Activated naive CD8-positive, alpha-beta T cell treated with anti-CD3 and anti-CD28 coated beads, Interleukin-2, amount 10 ng/mL, durations not matched to agents 7 days and 5 days (primary cell): ENCODE results near the gene ELOVL3. TPM values are rescaled to one million over a fixed set of nuclear protein-coding genes. Genes with fewer than 3 reads are reported as not detected.

Experiments used
- ATAC-seq: fragments of 150-1000 bp; cut with Tn5 transposase; one replicate; pipeline ENCODE4 v1.10.0; 2021; ENCODE audit warnings: low read depth, moderate library complexity
- POLR2A ChIA-PET: fragments of 350-600 bp; sonication (Branson Sonifier 250); formaldehyde crosslinking; loops from one replicate; lab custom pipeline; 2021; ENCODE audit warnings: antibody characterized with exemption; lab: Charles Lee
- DNase-seq: peaks from one replicate; pipeline ENCODE4 v3.0.0; 2021
- H3K27ac Mint-ChIP-seq: one replicate; pipeline ENCODE4 v1.8.0; 2022; ENCODE audit warnings: mild to moderate bottlenecking, mixed read lengths
- H3K27me3 Mint-ChIP-seq: one replicate; pipeline ENCODE4 v1.8.0; 2022; ENCODE audit warnings: mild to moderate bottlenecking, moderate library complexity, mixed read lengths
- H3K36me3 Mint-ChIP-seq: one replicate; pipeline ENCODE4 v1.8.0; 2021; ENCODE audit warnings: mild to moderate bottlenecking, mixed read lengths
- H3K4me1 Mint-ChIP-seq: one replicate; pipeline ENCODE4 v1.8.0; 2021; ENCODE audit warnings: mixed read lengths
- H3K4me3 Mint-ChIP-seq: one replicate; pipeline ENCODE4 v1.8.0; 2022; ENCODE audit warnings: mild to moderate bottlenecking, moderate library complexity, mixed read lengths
- H3K9me3 Mint-ChIP-seq: one replicate; pipeline ENCODE4 v1.8.0; 2021; ENCODE audit warnings: mixed read lengths
- total RNA-seq, 2 experiments: library from RNA; stranded (reverse); gene quantifications; one replicate each; pipeline ENCODE4 v1.2.3, GENCODE V29; 2021

Gene ELOVL3
- total RNA-seq, 2 experiments from 2014 or later = 0.22 TPM; not detected in 1

DNA sequence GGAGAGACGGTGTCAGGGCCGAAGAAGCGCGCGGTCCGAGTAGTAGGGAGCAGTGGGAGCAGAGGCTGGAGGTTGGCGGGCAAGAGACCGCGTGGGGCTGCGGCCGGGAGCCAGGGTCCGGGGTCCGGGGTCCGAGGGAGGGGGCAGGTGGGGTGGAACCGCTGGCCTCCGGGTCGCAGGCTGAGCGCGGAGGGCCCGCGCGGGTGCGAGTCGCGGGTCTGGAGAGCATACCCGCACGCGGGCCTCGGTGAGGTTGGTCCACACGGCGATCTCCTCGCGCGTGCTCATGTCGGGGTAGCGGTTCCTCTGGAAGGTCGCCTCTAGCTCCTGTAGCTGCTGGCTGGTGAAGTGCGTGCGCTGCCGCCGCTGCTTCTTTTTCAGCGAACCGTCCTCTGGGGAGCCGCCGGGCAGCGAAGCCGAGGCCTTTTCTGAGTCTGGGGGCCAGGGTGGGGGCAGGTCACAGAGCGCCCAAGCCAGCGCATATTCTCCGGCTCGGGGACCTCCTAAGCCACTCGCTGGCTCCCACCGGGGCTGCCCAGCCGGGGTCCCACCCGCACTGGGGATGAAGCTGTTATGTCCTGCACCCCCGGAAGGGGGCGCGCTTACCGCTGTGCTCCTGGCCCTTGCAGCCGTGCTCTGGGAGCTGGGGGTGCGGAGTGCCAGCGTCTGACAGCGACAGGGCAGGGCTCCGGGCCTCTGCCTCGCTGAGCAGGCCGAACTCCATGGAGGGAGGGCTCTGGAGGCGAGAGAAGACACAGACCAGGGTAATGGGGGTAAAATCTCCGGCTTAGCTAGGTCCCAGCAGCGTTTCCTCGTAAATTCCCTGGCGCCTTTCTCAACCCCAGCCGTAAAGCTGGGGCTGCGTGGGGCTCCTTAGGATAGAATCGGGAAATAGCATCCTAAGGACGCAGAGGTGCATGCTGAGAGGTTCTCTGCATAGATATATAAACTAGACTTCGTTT lies 5.5 kb downstream of the ELOVL3 start:
- DNase-seq = peak; percentile 86

DNA sequence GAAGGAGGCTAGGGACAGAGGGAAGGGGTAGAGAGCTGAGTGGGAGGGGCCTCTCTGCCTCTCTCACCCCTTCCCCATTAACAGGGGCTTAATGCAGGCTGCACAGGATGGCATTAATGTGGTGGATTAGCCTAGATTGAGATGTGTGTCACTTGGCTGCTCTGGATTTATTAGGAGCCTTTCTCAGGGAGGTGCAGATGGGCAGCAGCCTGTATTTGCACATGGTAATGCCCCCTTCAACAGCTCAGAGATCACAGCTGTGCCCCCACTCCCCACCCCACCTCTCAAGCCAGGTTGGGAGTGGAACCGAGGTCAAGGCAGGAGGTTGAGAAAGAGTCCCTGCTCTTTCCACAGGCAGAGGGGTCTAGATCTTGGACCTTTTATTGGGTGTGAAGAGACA lies 7.9 kb downstream of the ELOVL3 start:
- no peak overlapping the region for H3K27ac Mint-ChIP-seq
- POLR2A ChIA-PET = interaction anchor here (1.3 kb wide), 1 partner anchor 113 kb away, joined by 4 read pairs; no protein-coding TSS in a partner anchor
- no peaks in the 10 kb centered on the region for H3K9me3 Mint-ChIP-seq
- no peak overlapping the region for H3K4me3 Mint-ChIP-seq
- DNase-seq (no peak), ATAC-seq (no peak)
- no peaks in the 10 kb centered on the region for H3K36me3 Mint-ChIP-seq
- peaks cover 57% of the 10 kb centered on the region for H3K27me3 Mint-ChIP-seq
- H3K4me1 Mint-ChIP-seq = peaks cover 8% of the 10 kb centered on the region

More for the DNA sequence above, 5.5 kb downstream of the ELOVL3 start:
- Mint-ChIP-seq H3K27me3 (peaks cover 59% of the 10 kb centered on the region), H3K4me3 (peak overlapping the region; percentile 67), H3K36me3 (no peaks in the 10 kb centered on the region), H3K4me1 (peaks cover 8% of the 10 kb centered on the region), H3K9me3 (no peaks in the 10 kb centered on the region), H3K27ac (no peak overlapping the region)
- POLR2A ChIA-PET = interaction anchor here (0.6 to 3.5 kb wide), 7 partner anchors 10 to 272 kb away, joined by 3 to 19 read pairs (median 6); partner anchors contain the start of genes GBF1, NFKB2, PITX3 and SUFU
- peak; percentile 64 for ATAC-seq

DNA sequence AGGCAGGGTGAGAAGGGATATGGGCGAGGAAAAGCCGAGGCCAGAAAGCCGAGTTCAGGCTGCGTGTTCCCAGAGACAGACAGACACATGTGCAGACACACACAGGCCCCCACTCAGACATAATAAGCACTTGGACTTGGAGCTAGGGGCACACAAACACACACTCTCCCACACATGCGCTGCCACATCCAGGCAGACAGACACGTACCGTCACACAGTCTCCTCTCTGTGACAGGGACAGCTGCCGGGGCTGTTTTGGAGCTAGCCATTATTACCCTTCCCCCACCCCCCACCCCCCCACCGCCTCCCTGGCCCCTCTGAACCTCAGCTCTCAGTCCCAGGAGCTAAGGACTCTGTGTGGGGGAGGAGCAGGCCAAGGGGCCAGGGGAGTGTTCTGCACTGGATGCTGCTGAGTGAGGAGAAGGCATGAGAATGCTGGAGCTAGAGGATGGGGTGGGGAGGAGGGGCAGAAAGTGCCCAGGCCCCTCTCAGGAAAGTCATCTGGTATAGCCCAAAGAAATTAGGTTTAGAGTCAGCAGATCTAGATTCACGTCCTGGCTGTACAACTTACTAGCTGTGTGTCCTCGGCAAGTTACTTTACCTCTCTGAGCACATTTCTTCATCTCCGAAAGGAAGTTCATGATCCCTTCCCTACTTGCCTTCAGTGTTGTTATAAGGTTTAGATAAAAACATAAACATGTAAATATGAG lies 8.9 kb downstream of the ELOVL3 start:
- no peak for DNase-seq
- Mint-ChIP-seq H3K9me3 (no peaks in the 10 kb centered on the region), H3K36me3 (no peaks in the 10 kb centered on the region), H3K27me3 (peaks cover 56% of the 10 kb centered on the region), H3K27ac (no peak overlapping the region), H3K4me3 (no peak overlapping the region), H3K4me1 (peaks cover 3% of the 10 kb centered on the region)
- POLR2A ChIA-PET = interaction anchor here (0.6 to 1.3 kb wide), 3 partner anchors 88 to 210 kb away, joined by 3 to 4 read pairs (median 3); no protein-coding TSS in a partner anchor
- ATAC-seq = no peak

- peaks cover 61% of the 10 kb centered on the region for H3K27me3 Mint-ChIP-seq
- peaks cover 4% of the 10 kb centered on the region for H3K4me1 Mint-ChIP-seq
- ATAC-seq (no peak), DNase-seq (no peak)
- no peak overlapping the region for H3K4me3 Mint-ChIP-seq
- no peaks in the 10 kb centered on the region for H3K9me3 Mint-ChIP-seq
- no peak overlapping the region for H3K27ac Mint-ChIP-seq
- POLR2A ChIA-PET = interaction anchor here (0.6 to 1.2 kb wide), 2 partner anchors 87 to 209 kb away, joined by 3 read pairs; no protein-coding TSS in a partner anchor
- H3K36me3 Mint-ChIP-seq = no peaks in the 10 kb centered on the region
Measured at GRCh38 chr10:102235598-102235920, 9.5 kb downstream of the ELOVL3 start.

GRCh38 chr10:102236006-102236405 lies 9.9 kb downstream of the ELOVL3 start:
- Mint-ChIP-seq H3K27ac (no peak overlapping the region), H3K27me3 (peaks cover 64% of the 10 kb centered on the region), H3K9me3 (no peaks in the 10 kb centered on the region), H3K36me3 (no peaks in the 10 kb centered on the region), H3K4me3 (no peak overlapping the region), H3K4me1 (peaks cover 5% of the 10 kb centered on the region)
- POLR2A ChIA-PET = interaction anchor here (0.6 to 1.2 kb wide), 2 partner anchors 87 to 209 kb away, joined by 3 read pairs; no protein-coding TSS in a partner anchor
- DNase-seq = no peak
- ATAC-seq = no peak

DNA sequence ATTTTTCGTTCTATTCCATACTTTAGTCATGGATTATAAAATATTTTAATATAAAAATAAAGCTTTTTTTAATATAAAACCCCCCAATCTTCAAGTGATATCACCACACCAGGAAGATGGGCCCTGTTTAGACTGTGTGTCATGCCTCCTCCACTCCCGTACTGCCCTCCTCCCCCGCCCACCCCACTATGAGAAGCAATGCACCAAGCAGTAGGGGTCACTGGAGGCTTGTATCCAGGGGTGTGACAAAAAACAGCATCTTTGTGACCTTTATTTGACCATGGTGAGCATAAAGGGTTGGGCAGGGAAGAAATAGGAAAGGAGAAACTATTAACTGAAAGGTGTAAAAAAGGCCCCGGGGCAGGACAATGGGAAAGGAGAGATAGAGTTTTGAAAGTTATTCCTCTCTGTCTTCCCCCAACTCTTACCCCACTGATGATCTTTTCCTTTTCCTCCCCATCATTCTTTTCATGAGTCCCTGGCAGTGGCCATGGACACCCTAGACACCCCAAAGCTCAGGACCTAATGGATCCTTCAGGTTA lies 11.7 kb downstream of the ELOVL3 start:
- Mint-ChIP-seq H3K4me3 (no peak overlapping the region), H3K4me1 (peaks cover 11% of the 10 kb centered on the region), H3K27ac (no peak overlapping the region), H3K36me3 (no peaks in the 10 kb centered on the region), H3K27me3 (peaks cover 67% of the 10 kb centered on the region), H3K9me3 (no peaks in the 10 kb centered on the region)
- POLR2A ChIA-PET = no interaction called here
- ATAC-seq (no peak), DNase-seq (no peak)

- ATAC-seq (no peak), DNase-seq (no peak)
- H3K27ac Mint-ChIP-seq = no peak overlapping the region
- peaks cover 57% of the 10 kb centered on the region for H3K27me3 Mint-ChIP-seq
- H3K9me3 Mint-ChIP-seq = no peaks in the 10 kb centered on the region
- peaks cover 16% of the 10 kb centered on the region for H3K4me1 Mint-ChIP-seq
- H3K4me3 Mint-ChIP-seq = peak overlapping the region; percentile 51
- POLR2A ChIA-PET = no interaction called here
- no peaks in the 10 kb centered on the region for H3K36me3 Mint-ChIP-seq
Measured at GRCh38 chr10:102240467-102241031, 14.4 kb downstream of the ELOVL3 start.

- no peak for DNase-seq
- POLR2A ChIA-PET = interaction anchor here (0.7 kb wide), 1 partner anchor 9 kb away, joined by 3 read pairs; no protein-coding TSS in a partner anchor
Measured at GRCh38 chr10:102241032-102241443, 14.9 kb downstream of the ELOVL3 start.

GRCh38 chr10:102241444-102242117 lies 15.5 kb downstream of the ELOVL3 start, which contains the start of gene PITX3:
Gene PITX3, minus strand, starts transcription at chr10:102241512. Its CDS starts 9,432 bp downstream, at chr10:102232080.
- Mint-ChIP-seq H3K27ac (no peak within 1 kb of the TSS), H3K4me3 (peak within 1 kb of the TSS; percentile 79), H3K9me3 (no peaks in the 10 kb centered on the region), H3K4me1 (peaks cover 22% of the 10 kb centered on the region), H3K27me3 (peaks cover 47% of the 10 kb centered on the region), H3K36me3 (peaks cover 3% of the 10 kb centered on the region)
- DNase-seq = peak; percentile 92
- POLR2A ChIA-PET = interaction anchor here (0.7 kb wide), 1 partner anchor 10 kb away, joined by 3 read pairs; no protein-coding TSS in a partner anchor
- peak; percentile 31 for ATAC-seq

More at GRCh38 chr10:102241032-102241443, 14.9 kb downstream of the ELOVL3 start:
- no peaks in the 10 kb centered on the region for H3K36me3 Mint-ChIP-seq
- H3K4me1 Mint-ChIP-seq = peaks cover 17% of the 10 kb centered on the region
- H3K27me3 Mint-ChIP-seq = peaks cover 52% of the 10 kb centered on the region
- no peak for ATAC-seq
- H3K4me3 Mint-ChIP-seq = peak overlapping the region; percentile 51
- H3K27ac Mint-ChIP-seq = no peak overlapping the region
- H3K9me3 Mint-ChIP-seq = no peaks in the 10 kb centered on the region

DNA sequence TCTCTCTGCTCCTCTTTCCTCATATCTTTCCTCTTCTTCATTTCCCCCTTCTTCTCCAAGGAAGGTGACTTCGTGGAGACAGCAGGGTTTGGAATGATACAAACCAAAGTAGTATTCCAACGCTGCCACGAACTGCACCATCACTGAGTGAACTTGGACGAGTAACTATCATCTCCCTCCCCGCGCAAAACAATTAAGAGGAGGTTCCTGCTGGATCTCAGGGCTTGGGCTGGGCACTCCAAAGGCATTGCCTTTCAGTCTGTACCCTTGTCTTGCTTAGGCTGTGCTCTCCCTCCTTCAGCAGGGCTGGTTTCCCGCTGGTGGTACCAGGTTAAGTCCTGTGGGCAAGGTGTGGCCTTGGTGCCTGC lies 16.0 kb downstream of the ELOVL3 start:
- peaks cover 5% of the 10 kb centered on the region for H3K36me3 Mint-ChIP-seq
- no peaks in the 10 kb centered on the region for H3K9me3 Mint-ChIP-seq
- ATAC-seq (no peak), DNase-seq (no peak)
- H3K4me1 Mint-ChIP-seq = peaks cover 27% of the 10 kb centered on the region
- no peak overlapping the region for H3K27ac Mint-ChIP-seq
- POLR2A ChIA-PET = no interaction called here
- H3K27me3 Mint-ChIP-seq = peaks cover 42% of the 10 kb centered on the region
- H3K4me3 Mint-ChIP-seq = peak overlapping the region; percentile 79

DNA sequence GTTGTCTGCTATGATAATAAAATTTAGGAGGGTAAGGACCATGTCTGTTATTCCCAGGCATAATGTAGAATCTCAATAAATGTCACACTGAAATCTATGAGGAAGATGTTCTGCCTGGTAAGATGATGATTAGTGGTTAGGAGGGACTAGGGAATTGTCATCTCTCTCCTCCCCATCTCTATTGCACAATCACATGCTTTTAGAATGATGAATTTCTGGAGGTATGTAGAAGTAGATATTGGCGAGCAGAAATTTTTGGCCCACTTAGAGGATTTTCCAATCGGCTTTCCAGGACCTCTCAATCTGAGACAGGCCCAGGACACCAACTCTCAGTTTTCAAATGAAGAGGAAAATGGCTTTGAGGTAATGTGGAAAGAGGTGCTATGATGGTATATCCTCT lies 17.2 kb downstream of the ELOVL3 start:
- Mint-ChIP-seq H3K36me3 (peaks cover 6% of the 10 kb centered on the region), H3K27me3 (peaks cover 34% of the 10 kb centered on the region), H3K27ac (no peak overlapping the region), H3K4me3 (no peak overlapping the region), H3K4me1 (peaks cover 37% of the 10 kb centered on the region), H3K9me3 (no peaks in the 10 kb centered on the region)
- DNase-seq (no peak), ATAC-seq (no peak)
- POLR2A ChIA-PET = interaction anchor here (0.7 kb wide), 1 partner anchor 90 kb away, joined by 3 read pairs; no protein-coding TSS in a partner anchor
